HL-60 (cell line): ENCODE results near the gene SLC27A1.
"Not testable (repeated sequence)": the region's sequence is repeated elsewhere in the genome, so short reads cannot be mapped to it uniquely, and the experiment has no call there.

Source experiments
- DNase-seq, 2 experiments: peaks; one replicate each; pipeline ENCODE4 v3.0.0-alpha.2; 2010 to 2020; ENCODE audit warnings: low read depth in 1 of 2, low spot score in 1 of 2
- H3K27ac ChIP-seq: fragments of 250-450 bp; sonication (Bioruptor Pico); replicated peaks from 2 replicates; pipeline ENCODE4 v1.5.1; 2020; ENCODE audit warnings: mild to moderate bottlenecking, moderate library complexity
- H3K27me3 ChIP-seq: fragments of 250-450 bp; sonication (Bioruptor Pico); 2 replicates; pipeline ENCODE4 v1.5.1; 2021; ENCODE audit warnings: mild to moderate bottlenecking, moderate library complexity; ENCODE audit not compliant: insufficient read depth, poor library complexity, severe bottlenecking
- H3K4me3 ChIP-seq: replicated peaks from 2 replicates; pipeline ENCODE4 v1.5.1; 2011; ENCODE audit warnings: mild to moderate bottlenecking, control low read depth, low read length; ENCODE audit not compliant: insufficient read depth
- GABPA ChIP-seq: IDR thresholded peaks from 2 replicates; pipeline ENCODE4 v1.6.1; 2012; ENCODE audit warnings: low read depth
- POLR2AphosphoS5 ChIP-seq: IDR thresholded peaks from 2 replicates; pipeline ENCODE4 v1.6.1; 2012; ENCODE audit warnings: low read depth
- SPI1 ChIP-seq: IDR thresholded peaks from 2 replicates; pipeline ENCODE4 v1.6.1; 2012; ENCODE audit warnings: low read depth, mild to moderate bottlenecking, borderline replicate concordance
- TF ChIP-seq, protein P1 (sequence below): IDR thresholded peaks from one replicate; pipeline ENCODE4 v1.5.1; 2011; ENCODE audit warnings: low read length, control low read depth, inconsistent platforms; ENCODE audit not compliant: insufficient read depth
- TF ChIP-seq, protein P2 (sequence below): IDR thresholded peaks from 2 replicates; pipeline ENCODE4 v1.6.1; 2012; ENCODE audit warnings: low read depth; ENCODE audit not compliant: insufficient replicate concordance

SLC27A1 gene

DNA sequence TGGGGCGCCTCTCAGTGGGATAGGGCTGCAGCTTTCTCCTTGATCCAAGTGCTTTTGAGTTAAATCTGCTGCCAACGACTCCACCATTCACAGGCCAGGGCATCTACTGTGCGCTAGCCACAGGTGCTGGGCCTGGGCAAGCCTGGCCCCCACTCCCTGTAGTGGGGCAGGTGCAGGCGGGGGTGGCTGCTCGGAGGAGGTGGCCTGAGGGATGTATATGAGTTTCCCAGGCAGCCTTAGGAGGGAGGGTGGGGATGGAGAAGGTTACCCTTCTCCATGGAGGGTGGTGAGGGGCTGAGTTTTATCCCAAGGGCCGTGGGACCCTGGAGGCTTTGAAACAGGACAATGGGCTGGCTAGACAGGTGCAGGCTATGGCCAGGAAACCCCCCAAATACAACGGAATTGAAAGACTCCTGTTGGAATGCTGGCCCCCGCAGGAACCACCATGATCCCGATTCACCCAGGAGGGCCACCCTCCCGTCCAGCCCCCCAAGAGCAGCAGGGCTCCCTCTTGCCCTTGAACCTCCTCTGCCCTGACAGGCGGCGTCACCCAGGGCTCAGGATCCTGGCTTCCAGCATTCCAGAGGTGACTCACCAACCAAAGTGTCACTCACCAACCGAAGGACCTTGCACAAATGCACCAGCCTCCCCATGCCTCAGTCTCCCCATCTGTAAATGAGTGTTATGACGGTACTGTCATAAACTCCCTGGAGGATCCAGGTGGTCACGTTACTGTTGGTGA lies 45.3 kb downstream of the SLC27A1 start:
- DNase-seq = no peak
- Histone ChIP-seq H3K4me3 (no peak overlapping the region), H3K27me3 (no peaks in the 10 kb centered on the region), H3K27ac (no peak overlapping the region)
- TF ChIP-seq, protein P1, sequence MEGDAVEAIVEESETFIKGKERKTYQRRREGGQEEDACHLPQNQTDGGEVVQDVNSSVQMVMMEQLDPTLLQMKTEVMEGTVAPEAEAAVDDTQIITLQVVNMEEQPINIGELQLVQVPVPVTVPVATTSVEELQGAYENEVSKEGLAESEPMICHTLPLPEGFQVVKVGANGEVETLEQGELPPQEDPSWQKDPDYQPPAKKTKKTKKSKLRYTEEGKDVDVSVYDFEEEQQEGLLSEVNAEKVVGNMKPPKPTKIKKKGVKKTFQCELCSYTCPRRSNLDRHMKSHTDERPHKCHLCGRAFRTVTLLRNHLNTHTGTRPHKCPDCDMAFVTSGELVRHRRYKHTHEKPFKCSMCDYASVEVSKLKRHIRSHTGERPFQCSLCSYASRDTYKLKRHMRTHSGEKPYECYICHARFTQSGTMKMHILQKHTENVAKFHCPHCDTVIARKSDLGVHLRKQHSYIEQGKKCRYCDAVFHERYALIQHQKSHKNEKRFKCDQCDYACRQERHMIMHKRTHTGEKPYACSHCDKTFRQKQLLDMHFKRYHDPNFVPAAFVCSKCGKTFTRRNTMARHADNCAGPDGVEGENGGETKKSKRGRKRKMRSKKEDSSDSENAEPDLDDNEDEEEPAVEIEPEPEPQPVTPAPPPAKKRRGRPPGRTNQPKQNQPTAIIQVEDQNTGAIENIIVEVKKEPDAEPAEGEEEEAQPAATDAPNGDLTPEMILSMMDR = no peak
- TF ChIP-seq, protein P2, sequence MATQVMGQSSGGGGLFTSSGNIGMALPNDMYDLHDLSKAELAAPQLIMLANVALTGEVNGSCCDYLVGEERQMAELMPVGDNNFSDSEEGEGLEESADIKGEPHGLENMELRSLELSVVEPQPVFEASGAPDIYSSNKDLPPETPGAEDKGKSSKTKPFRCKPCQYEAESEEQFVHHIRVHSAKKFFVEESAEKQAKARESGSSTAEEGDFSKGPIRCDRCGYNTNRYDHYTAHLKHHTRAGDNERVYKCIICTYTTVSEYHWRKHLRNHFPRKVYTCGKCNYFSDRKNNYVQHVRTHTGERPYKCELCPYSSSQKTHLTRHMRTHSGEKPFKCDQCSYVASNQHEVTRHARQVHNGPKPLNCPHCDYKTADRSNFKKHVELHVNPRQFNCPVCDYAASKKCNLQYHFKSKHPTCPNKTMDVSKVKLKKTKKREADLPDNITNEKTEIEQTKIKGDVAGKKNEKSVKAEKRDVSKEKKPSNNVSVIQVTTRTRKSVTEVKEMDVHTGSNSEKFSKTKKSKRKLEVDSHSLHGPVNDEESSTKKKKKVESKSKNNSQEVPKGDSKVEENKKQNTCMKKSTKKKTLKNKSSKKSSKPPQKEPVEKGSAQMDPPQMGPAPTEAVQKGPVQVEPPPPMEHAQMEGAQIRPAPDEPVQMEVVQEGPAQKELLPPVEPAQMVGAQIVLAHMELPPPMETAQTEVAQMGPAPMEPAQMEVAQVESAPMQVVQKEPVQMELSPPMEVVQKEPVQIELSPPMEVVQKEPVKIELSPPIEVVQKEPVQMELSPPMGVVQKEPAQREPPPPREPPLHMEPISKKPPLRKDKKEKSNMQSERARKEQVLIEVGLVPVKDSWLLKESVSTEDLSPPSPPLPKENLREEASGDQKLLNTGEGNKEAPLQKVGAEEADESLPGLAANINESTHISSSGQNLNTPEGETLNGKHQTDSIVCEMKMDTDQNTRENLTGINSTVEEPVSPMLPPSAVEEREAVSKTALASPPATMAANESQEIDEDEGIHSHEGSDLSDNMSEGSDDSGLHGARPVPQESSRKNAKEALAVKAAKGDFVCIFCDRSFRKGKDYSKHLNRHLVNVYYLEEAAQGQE = no peak
- no peak for TF ChIP-seq GABPA
- TF ChIP-seq POLR2AphosphoS5 = no peak
- no peak for TF ChIP-seq SPI1

DNA sequence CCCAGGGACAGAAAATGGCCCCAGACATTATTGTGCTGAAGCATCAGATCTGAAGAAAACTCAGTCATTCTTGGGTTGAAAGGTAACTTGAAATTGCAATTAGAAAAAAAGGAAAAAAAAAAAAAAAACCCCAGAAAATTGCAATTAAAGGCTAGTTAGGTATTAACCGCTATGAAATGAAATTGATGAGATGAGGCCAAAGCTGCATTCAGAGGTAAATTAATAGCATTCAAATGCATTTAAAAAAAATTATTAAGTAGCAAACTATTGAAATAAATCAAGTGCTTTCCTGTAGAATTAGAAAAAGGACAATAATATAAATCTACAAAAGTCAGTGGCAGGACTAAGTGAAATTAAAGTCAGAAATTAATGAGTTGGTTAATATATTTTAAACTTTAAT lies 47.6 kb downstream of the SLC27A1 start:
- no peak for DNase-seq
- no peak overlapping the region for H3K4me3 ChIP-seq
- no peak overlapping the region for H3K27ac ChIP-seq
- H3K27me3 ChIP-seq = no peaks in the 10 kb centered on the region
- TF ChIP-seq, protein P2 = no peak
- TF ChIP-seq, protein P1 = no peak
- TF ChIP-seq POLR2AphosphoS5 (no peak), GABPA (no peak)

DNA sequence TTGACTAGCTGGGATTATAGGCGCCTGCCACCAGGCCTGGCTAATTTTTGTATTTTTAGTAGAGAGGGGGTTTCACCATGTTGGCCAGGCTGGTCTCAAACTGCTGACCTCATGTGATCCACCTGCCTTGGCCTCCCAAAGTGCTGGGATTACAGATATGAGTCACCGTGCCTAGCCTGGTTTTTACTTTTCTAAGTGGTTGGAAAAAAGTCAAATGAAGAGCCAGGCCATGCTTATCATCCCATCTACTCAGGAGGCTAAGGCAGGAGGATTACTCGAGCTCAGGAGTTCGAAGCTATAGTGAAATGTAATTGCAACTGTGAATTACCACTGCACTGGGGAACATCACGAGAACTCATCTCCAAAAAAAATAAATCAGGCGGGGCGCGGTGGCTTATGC lies 48.3 kb downstream of the SLC27A1 start:
- H3K27me3 ChIP-seq, H3K27ac ChIP-seq, DNase-seq, H3K4me3 ChIP-seq: not testable (repeated sequence)

DNA sequence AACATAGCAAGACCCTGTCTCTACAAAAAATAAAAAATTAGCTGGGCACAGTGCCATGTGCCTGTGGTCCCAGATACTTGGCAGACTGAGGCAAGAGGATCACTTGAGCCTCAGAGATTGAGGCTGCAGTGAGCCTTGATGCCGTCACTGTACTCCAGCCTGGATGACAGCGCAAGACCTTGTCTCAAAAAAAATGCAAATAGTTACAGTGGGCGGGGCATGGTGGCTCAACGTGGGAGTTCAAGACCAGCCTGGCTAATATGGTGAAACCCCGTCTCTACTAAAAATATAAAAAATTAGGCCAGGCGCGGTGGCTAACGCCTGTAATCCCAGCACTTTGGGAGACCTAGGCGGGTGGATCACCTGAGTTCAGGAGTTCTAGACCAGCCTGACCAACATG lies 49.6 kb downstream of the SLC27A1 start:
- Histone ChIP-seq H3K27ac (no peak overlapping the region), H3K4me3 (no peak overlapping the region), H3K27me3 (no peaks in the 10 kb centered on the region)
- TF ChIP-seq POLR2AphosphoS5 (no peak), GABPA (no peak)
- no peak for DNase-seq

DNA sequence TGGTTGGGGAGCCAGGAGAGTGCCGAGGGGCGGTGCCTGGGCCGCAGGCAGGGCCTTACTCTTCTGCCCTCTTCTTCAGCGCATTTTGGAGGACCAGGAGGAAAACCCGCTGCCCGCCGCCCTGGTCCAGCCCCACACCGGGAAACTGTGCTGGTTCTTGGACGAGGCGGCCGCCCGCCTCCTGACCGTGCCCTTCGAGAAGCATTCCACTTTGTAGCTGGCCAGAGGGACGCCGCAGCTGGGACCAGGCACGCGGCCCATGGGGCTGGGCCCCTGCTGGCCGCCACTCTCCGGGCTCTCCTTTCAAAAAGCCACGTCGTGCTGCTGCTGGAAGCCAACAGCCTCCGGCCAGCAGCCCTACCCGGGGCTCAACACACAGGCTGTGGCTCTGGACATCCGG lies 50.5 kb downstream of the SLC27A1 start:
- H3K27ac ChIP-seq = no peak overlapping the region
- DNase-seq = no peak
- no peaks in the 10 kb centered on the region for H3K27me3 ChIP-seq
- TF ChIP-seq GABPA (no peak), POLR2AphosphoS5 (no peak)
- TF ChIP-seq, protein P2 = no peak
- TF ChIP-seq, protein P1 = no peak
- H3K4me3 ChIP-seq = no peak overlapping the region
